Breast epithelium (tissue), 4 donors: ENCODE data around the gene HOXD4. TPM values are rescaled to one million over a fixed set of nuclear protein-coding genes. Genes with fewer than 3 reads are reported as not detected.

Source experiments
- DNase-seq, 2 donors: peaks; one replicate each; pipeline ENCODE4 v3.0.0-alpha.2; 2019; ENCODE audit warnings: low spot score in 2 of 2
- H3K27ac ChIP-seq, 2 donors: fragments of 200-600 bp; sonication (generic) in 1 of 2; one replicate each; pipeline ENCODE4 v1.5.1; 2016 to 2019; ENCODE audit warnings: mild to moderate bottlenecking in 1 of 2
- H3K27me3 ChIP-seq, 2 donors: fragments of 200-600 bp; sonication (generic) in 1 of 2; one replicate each; pipeline versions ENCODE4 v1.5.1 to v1.6.0; 2017 to 2019; ENCODE audit warnings: control low read depth in 1 of 2, mild to moderate bottlenecking in 1 of 2
- H3K36me3 ChIP-seq: fragments of 200-600 bp; one replicate; pipeline ENCODE4 v1.5.1; 2019
- H3K4me1 ChIP-seq, 2 donors: fragments of 200-600 bp; sonication (generic); one replicate each; pipeline ENCODE4 v1.5.1; 2016 to 2019; ENCODE audit warnings: control low read depth in 1 of 2
- H3K4me3 ChIP-seq, 3 donors: fragments of 200-600 bp; sonication (generic); 1 replicate in 2 of 3; 2 replicates in 1 of 3; pipeline ENCODE4 v1.5.1; 2016 to 2019; ENCODE audit warnings: mild to moderate bottlenecking in 3 of 3, moderate library complexity in 2 of 3
- H3K9me3 ChIP-seq, 2 donors: fragments of 200-600 bp; sonication (generic) in 1 of 2; one replicate each; pipeline ENCODE4 v1.5.1; 2016 to 2019; ENCODE audit warnings: control low read depth in 1 of 2
- POLR2A ChIP-seq: fragments of 450-650 bp; IDR thresholded peaks from one replicate; pipeline ENCODE4 v1.6.1; 2016; ENCODE audit warnings: antibody characterized with exemption, mild to moderate bottlenecking, moderate library complexity
- POLR2AphosphoS5 ChIP-seq, 3 donors: sonication (generic); formaldehyde crosslinking; IDR thresholded peaks; one replicate each; pipeline ENCODE4 v1.6.1; 2017; ENCODE audit warnings: antibody characterized with exemption in 3 of 3
- intact Hi-C: fragments of 100-400 bp; cut with DNase I; formaldehyde crosslinking; loops from one replicate; pipeline ENCODE4 v1.15.1; 2023; ENCODE audit warnings: low total_unique reads
- total RNA-seq, 3 donors: library from RNA; depleted of rRNA; stranded (reverse); fragments of >200 nt; gene quantifications; one replicate each; pipeline ENCODE4 v1.1.0, GENCODE V29; 2016
- TF ChIP-seq, protein P1 (sequence below), 3 donors: fragments of 450-650 bp; IDR thresholded peaks; one replicate each; pipeline ENCODE4 v1.5.1; 2016 to 2017; ENCODE audit warnings: antibody characterized with exemption in 3 of 3, mild to moderate bottlenecking in 3 of 3, moderate library complexity in 3 of 3

The HOXD4 gene
- total RNA-seq, 3 donors from 2014 or later = 1.9 to 5.8 (median 5.6) TPM

DNA sequence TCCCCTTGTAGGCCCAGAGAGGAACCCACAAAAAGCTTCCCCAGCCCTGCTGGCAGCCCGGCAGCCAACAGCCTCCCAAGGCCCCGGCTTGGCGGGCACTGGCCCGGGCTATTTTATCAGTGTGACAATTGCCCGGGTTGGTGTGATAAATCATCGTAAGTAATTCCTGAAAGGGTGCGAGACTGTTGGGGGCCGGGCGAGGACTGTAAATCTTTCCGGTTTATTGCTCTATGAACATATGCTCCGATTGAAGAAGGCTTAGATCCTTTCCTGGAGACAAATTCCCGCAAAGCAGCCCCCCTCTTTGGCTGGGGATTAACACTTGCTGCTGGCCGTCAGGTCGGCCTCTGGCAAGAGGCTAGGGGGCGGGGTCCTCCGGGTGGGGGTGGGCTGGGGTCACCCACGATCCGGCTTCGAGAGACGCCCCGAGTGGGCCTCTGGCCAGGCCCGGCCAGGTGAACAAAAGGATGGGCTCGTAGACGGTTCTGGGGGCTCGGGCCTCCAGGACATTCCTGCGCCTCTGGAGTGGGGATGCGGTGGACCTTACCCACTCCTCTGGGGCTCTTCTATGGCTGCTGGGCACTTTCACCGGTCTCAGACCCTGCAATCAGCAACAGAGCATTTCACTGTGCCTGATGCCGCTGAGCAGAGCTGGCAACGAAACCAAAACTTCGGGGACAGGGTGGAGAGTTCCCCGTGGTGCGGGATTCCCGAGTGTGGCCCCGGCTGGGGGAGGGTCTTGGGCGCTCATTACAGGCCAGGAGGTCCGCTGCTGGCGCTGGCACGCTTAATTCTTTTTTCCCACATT is 7.7 kb downstream of the HOXD4 start:
- Histone ChIP-seq H3K4me3 (peak overlapping the region in 1 of 3 donors; percentile 19), H3K4me1 (no peaks in the 10 kb centered on the region), H3K9me3 (no peaks in the 10 kb centered on the region), H3K27ac (no peak overlapping the region), H3K36me3 (no peaks in the 10 kb centered on the region), H3K27me3 (peaks cover 0 to 89% of the 10 kb centered on the region in 2 donors)
- no peak for TF ChIP-seq POLR2A
- TF ChIP-seq, protein P1, sequence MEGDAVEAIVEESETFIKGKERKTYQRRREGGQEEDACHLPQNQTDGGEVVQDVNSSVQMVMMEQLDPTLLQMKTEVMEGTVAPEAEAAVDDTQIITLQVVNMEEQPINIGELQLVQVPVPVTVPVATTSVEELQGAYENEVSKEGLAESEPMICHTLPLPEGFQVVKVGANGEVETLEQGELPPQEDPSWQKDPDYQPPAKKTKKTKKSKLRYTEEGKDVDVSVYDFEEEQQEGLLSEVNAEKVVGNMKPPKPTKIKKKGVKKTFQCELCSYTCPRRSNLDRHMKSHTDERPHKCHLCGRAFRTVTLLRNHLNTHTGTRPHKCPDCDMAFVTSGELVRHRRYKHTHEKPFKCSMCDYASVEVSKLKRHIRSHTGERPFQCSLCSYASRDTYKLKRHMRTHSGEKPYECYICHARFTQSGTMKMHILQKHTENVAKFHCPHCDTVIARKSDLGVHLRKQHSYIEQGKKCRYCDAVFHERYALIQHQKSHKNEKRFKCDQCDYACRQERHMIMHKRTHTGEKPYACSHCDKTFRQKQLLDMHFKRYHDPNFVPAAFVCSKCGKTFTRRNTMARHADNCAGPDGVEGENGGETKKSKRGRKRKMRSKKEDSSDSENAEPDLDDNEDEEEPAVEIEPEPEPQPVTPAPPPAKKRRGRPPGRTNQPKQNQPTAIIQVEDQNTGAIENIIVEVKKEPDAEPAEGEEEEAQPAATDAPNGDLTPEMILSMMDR (IDR thresholded peaks at IDR 0.05) = no peak
- no peak for TF ChIP-seq POLR2AphosphoS5 (IDR thresholded peaks at IDR 0.05)
- DNase-seq = no peak
- intact Hi-C loops = loop anchor here (10.0 kb wide), 1 partner anchor 386 kb away; no protein-coding TSS in a partner anchor

GRCh38 chr2:176159663-176160250 is 8.4 kb downstream of the HOXD4 start:
- Histone ChIP-seq H3K27me3 (peaks cover 0 to 96% of the 10 kb centered on the region in 2 donors), H3K27ac (no peak overlapping the region), H3K4me3 (peak overlapping the region in 2 of 3 donors; percentile 5 to 44), H3K36me3 (no peaks in the 10 kb centered on the region), H3K4me1 (no peaks in the 10 kb centered on the region), H3K9me3 (no peaks in the 10 kb centered on the region)
- TF ChIP-seq POLR2AphosphoS5 (IDR thresholded peaks at IDR 0.05) = no peak
- TF ChIP-seq POLR2A = no peak
- TF ChIP-seq, protein P1 (IDR thresholded peaks at IDR 0.05) = no peak
- no peak for DNase-seq
- intact Hi-C loops = loop anchor here (10.0 kb wide), 2 partner anchors 295 to 385 kb away; no protein-coding TSS in a partner anchor

- TF ChIP-seq POLR2A (no peak), POLR2AphosphoS5 (IDR thresholded peaks at IDR 0.05) (no peak)
- TF ChIP-seq, protein P1 (IDR thresholded peaks at IDR 0.05) = no peak
- DNase-seq = no peak
- H3K4me1 ChIP-seq = no peaks in the 10 kb centered on the region
These were observed 9.1 kb downstream of the HOXD4 start for GRCh38 chr2:176160251-176160985.

GRCh38 chr2:176160986-176161824 is 9.9 kb downstream of the HOXD4 start:
- no peak for TF ChIP-seq POLR2A
- TF ChIP-seq, protein P1 (IDR thresholded peaks at IDR 0.05) = no peak
- TF ChIP-seq POLR2AphosphoS5 (IDR thresholded peaks at IDR 0.05) = no peak
- Histone ChIP-seq H3K4me1 (no peaks in the 10 kb centered on the region), H3K36me3 (no peaks in the 10 kb centered on the region), H3K9me3 (no peaks in the 10 kb centered on the region), H3K27ac (no peak overlapping the region), H3K27me3 (peaks cover 0 to 96% of the 10 kb centered on the region in 2 donors), H3K4me3 (peak overlapping the region in 1 of 3 donors; percentile 44)
- no peak for DNase-seq
- intact Hi-C loops = loop anchor here (10.0 kb wide), 1 partner anchor 294 kb away; no protein-coding TSS in a partner anchor

More at GRCh38 chr2:176160251-176160985, 9.1 kb downstream of the HOXD4 start:
- Histone ChIP-seq H3K4me3 (peak overlapping the region in 2 of 3 donors; percentile 5 to 44), H3K9me3 (no peaks in the 10 kb centered on the region), H3K36me3 (no peaks in the 10 kb centered on the region), H3K27me3 (peaks cover 0 to 96% of the 10 kb centered on the region in 2 donors), H3K27ac (no peak overlapping the region)
- intact Hi-C loops = loop anchor here (10.0 kb wide), 1 partner anchor 294 kb away; no protein-coding TSS in a partner anchor
